Measurements from ENCODE around the gene ABLIM3. TPM values are rescaled to one million over a fixed set of nuclear protein-coding genes. Genes with fewer than 3 reads are reported as not detected.

Gene ABLIM3
- total and polyA plus RNA-seq, 4 donors = 8.0 to 54.2 (median 33.6) TPM

DNA sequence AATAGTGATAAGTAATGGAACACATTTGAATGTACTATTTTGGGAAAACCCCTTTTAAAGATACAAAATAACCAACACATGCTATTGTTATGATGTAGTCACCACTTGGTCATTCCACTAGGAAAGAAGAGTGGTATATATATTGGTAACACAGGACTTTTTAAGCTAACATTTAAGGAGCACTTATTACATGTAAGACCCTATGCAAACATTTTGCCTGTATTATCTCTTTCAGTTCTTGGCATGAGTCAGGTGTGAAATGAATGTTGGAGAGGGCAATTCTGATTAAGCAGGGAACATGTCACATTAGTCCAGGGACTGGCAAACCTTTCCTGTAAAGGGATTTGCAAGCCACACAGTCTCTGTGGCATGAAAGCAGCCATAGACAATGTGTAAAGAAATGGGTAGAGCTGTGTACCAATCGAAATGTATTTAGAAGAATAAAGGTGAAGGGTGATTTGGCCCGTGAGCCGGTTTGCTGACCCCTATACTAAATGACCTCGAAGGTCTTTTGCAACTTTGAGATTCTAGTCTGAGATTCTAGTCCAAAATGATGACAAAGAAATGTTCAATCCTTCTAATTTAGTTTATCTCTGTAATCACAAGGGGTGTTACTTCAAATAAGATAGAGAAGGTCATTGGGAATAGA lies 15.3 kb downstream of the ABLIM3 start:
- ATAC-seq (ENCODE audit: insufficient read depth, low FRiP score) = no peak
- H3K27me3 ChIP-seq (ENCODE audit: control insufficient read depth in 3 of 3, insufficient read depth in 3 of 3, low read length in 2 of 3) = no peaks in the 10 kb centered on the region

DNA sequence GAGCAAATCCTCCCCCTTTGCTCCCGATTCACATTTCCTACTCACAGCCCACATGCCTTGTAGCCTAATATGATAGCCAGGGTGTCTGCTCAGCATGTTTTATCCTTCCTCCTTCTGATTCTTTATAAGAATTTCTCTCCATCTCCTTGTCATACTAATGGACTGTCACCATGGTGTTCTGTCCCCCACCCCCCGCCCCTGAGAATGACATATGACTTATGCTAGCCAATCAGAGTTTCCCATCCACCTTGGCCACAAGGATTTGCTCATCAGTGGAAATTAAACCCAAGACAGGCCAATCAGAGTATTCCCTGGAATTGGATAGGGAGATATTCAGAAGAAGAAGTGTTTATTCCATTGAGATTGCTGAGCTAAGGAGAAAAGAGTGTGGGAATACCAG lies 16.0 kb downstream of the ABLIM3 start:
- DNase-seq = no peak
- H3K4me3 ChIP-seq = no peak overlapping the region
- H3K4me1 ChIP-seq (ENCODE audit: control insufficient read depth in 5 of 5, insufficient read depth in 5 of 5, low read length in 5 of 5) = peaks cover 20 to 61% (median 36%) of the 10 kb centered on the region in 5 donors
- TF ChIP-seq, protein P1, sequence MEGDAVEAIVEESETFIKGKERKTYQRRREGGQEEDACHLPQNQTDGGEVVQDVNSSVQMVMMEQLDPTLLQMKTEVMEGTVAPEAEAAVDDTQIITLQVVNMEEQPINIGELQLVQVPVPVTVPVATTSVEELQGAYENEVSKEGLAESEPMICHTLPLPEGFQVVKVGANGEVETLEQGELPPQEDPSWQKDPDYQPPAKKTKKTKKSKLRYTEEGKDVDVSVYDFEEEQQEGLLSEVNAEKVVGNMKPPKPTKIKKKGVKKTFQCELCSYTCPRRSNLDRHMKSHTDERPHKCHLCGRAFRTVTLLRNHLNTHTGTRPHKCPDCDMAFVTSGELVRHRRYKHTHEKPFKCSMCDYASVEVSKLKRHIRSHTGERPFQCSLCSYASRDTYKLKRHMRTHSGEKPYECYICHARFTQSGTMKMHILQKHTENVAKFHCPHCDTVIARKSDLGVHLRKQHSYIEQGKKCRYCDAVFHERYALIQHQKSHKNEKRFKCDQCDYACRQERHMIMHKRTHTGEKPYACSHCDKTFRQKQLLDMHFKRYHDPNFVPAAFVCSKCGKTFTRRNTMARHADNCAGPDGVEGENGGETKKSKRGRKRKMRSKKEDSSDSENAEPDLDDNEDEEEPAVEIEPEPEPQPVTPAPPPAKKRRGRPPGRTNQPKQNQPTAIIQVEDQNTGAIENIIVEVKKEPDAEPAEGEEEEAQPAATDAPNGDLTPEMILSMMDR (IDR thresholded peaks at IDR 0.05; ENCODE audit: control extremely low read depth, extremely low read depth) = no peak
- H3K36me3 ChIP-seq (ENCODE audit: control insufficient read depth in 4 of 4, insufficient read depth in 4 of 4, low read length in 4 of 4) = peaks cover 0 to 9% (median under 1%) of the 10 kb centered on the region in 4 donors
- H3K27ac ChIP-seq (ENCODE audit: low read depth in 1 of 2, low read length in 1 of 2) = peak overlapping the region in 1 of 2 donors; percentile 72
- no peak for ATAC-seq (ENCODE audit: insufficient read depth, low FRiP score)
- H3K9ac ChIP-seq (ENCODE audit: insufficient read depth in 1 of 2, low read length in 2 of 2) = no peak overlapping the region
- no peaks in the 10 kb centered on the region for H3K27me3 ChIP-seq (ENCODE audit: control insufficient read depth in 3 of 3, insufficient read depth in 3 of 3, low read length in 2 of 3)
- H3K9me3 ChIP-seq (ENCODE audit: control insufficient read depth in 4 of 4, insufficient read depth in 3 of 4, low read length in 3 of 4) = no peaks in the 10 kb centered on the region
- WGBS, 2 donors = 83 to 84% methylated on average over 2 of the region's 2 CpGs

More for the DNA sequence above, 15.3 kb downstream of the ABLIM3 start:
- no peak for DNase-seq
- TF ChIP-seq, protein P1 (IDR thresholded peaks at IDR 0.05; ENCODE audit: control extremely low read depth, extremely low read depth) = no peak
- WGBS, 2 donors = 87 to 88% methylated on average over 4 of the region's 4 CpGs
- Histone ChIP-seq H3K4me3 (no peak overlapping the region), H3K27ac (ENCODE audit: low read depth in 1 of 2, low read length in 1 of 2) (peak overlapping the region in 1 of 2 donors; percentile 86), H3K36me3 (ENCODE audit: control insufficient read depth in 4 of 4, insufficient read depth in 4 of 4, low read length in 4 of 4) (peaks cover 0 to 9% (median under 1%) of the 10 kb centered on the region in 4 donors), H3K9ac (ENCODE audit: insufficient read depth in 1 of 2, low read length in 2 of 2) (no peak overlapping the region), H3K4me1 (ENCODE audit: control insufficient read depth in 5 of 5, insufficient read depth in 5 of 5, low read length in 5 of 5) (peaks cover 17 to 62% (median 43%) of the 10 kb centered on the region in 5 donors), H3K9me3 (ENCODE audit: control insufficient read depth in 4 of 4, insufficient read depth in 3 of 4, low read length in 3 of 4) (no peaks in the 10 kb centered on the region)

DNA sequence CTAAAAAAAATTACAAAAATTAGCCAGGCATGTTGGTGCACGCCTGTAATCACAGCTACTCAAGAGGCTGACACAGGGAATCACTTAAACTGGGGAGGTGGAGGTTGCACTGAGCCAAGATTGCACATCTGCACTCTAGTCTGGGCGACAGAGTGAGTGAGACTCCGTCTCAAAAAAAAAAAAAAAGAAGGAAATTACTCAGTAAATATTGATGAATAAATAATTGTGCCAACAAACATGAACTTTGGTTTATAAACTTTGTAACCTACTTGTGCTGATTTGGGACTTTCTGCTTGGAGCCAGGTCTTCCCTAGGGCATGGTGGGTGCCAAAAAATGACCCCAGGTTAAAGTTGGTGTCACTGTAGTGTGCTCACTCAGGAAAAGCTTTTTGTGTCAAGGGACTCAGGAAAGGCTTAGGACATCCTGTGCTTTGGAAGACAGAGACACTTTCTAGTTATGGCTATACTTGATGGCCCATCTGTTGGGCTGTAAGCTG lies 19.0 kb downstream of the ABLIM3 start:
- H3K9ac ChIP-seq (ENCODE audit: insufficient read depth in 1 of 2, low read length in 2 of 2) = no peak overlapping the region
- no peaks in the 10 kb centered on the region for H3K9me3 ChIP-seq (ENCODE audit: control insufficient read depth in 4 of 4, insufficient read depth in 3 of 4, low read length in 3 of 4)
- ATAC-seq (ENCODE audit: insufficient read depth, low FRiP score) (no peak), DNase-seq (no peak)
- TF ChIP-seq, protein P1 (IDR thresholded peaks at IDR 0.05; ENCODE audit: control extremely low read depth, extremely low read depth) = no peak
- H3K27ac ChIP-seq (ENCODE audit: low read depth in 1 of 2, low read length in 1 of 2) = peak overlapping the region in 1 of 2 donors; percentile 78
- peaks cover 0 to 6% (median 2%) of the 10 kb centered on the region in 4 donors for H3K36me3 ChIP-seq (ENCODE audit: control insufficient read depth in 4 of 4, insufficient read depth in 4 of 4, low read length in 4 of 4)
- H3K4me3 ChIP-seq = no peak overlapping the region
- peaks cover 14 to 41% (median 30%) of the 10 kb centered on the region in 5 donors for H3K4me1 ChIP-seq (ENCODE audit: control insufficient read depth in 5 of 5, insufficient read depth in 5 of 5, low read length in 5 of 5)
- no peaks in the 10 kb centered on the region for H3K27me3 ChIP-seq (ENCODE audit: control insufficient read depth in 3 of 3, insufficient read depth in 3 of 3, low read length in 2 of 3)
- WGBS, 2 donors = 53 to 75% methylated on average over 3 of the region's 3 CpGs
